Measurements from ENCODE around the gene AP5S1. TPM values are rescaled to one million over a fixed set of nuclear protein-coding genes. Genes with fewer than 3 reads are reported as not detected.

AP5S1 gene
- total and polyA plus RNA-seq, 2 of the 13 experiments (the other 11 are each of a cell fraction or from before 2014, with no cell fraction given), result 7.9 to 23.2 TPM

- TF ChIP-seq ZNF609 (CRISPR knock-in tag; IDR thresholded peaks at IDR 0.05; ENCODE audit: borderline replicate concordance), result no peak
- no peak for TF ChIP-seq WIZ (CRISPR knock-in tag; IDR thresholded peaks at IDR 0.05)
- no peak for TF ChIP-seq NCOA5 (CRISPR knock-in tag; IDR thresholded peaks at IDR 0.05)
- 0 out of 2 replicates have a peak, but pooled peaks have one; percentile 11 for TF ChIP-seq ZNF615 (CRISPR knock-in tag; IDR thresholded peaks at IDR 0.05; ENCODE audit: borderline replicate concordance)
- TF ChIP-seq FOXA1 (IDR thresholded peaks at IDR 0.05), result no peak
- TF ChIP-seq FOXA1 (CRISPR knock-in tag; IDR thresholded peaks at IDR 0.05), result no peak
- no peak for TF ChIP-seq KDM4B (CRISPR knock-in tag; IDR thresholded peaks at IDR 0.05)
- TF ChIP-seq MXD1 (CRISPR knock-in tag; IDR thresholded peaks at IDR 0.05), result no peak
- TF ChIP-seq ZNF18 (CRISPR knock-in tag; IDR thresholded peaks at IDR 0.05; ENCODE audit: insufficient replicate concordance), result no peak
- TF ChIP-seq GRHL1 (CRISPR knock-in tag; conservative IDR thresholded peaks at IDR 0.05), result no peak
- TF ChIP-seq ZSCAN21 (CRISPR knock-in tag; IDR thresholded peaks at IDR 0.05; ENCODE audit: borderline replicate concordance), result no peak
- TF ChIP-seq ZNF510 (CRISPR knock-in tag; IDR thresholded peaks at IDR 0.05; ENCODE audit: low read depth), result no peak
- TF ChIP-seq ZNF766 (CRISPR knock-in tag; IDR thresholded peaks at IDR 0.05; ENCODE audit: borderline replicate concordance), result no peak
- TF ChIP-seq ZNF558 (CRISPR knock-in tag; IDR thresholded peaks at IDR 0.05; ENCODE audit: borderline replicate concordance), result peak; percentile 15; the same call in 1 of the 2 replicates
- no peak; the same call in 1 of the 2 replicates for TF ChIP-seq PAF1 (CRISPR knock-in tag; IDR thresholded peaks at IDR 0.05)
- TF ChIP-seq ZBTB21 (CRISPR knock-in tag; IDR thresholded peaks at IDR 0.05), result no peak
- peak; percentile 28 for TF ChIP-seq TEAD3 (CRISPR knock-in tag; optimal IDR thresholded peaks at IDR 0.05; ENCODE audit: borderline replicate concordance)
- no peak for TF ChIP-seq MYPOP (CRISPR knock-in tag; IDR thresholded peaks at IDR 0.05)
- TF ChIP-seq BRD4 (CRISPR knock-in tag; IDR thresholded peaks at IDR 0.05), result no peak
- 0 out of 2 replicates have a peak, but pooled peaks have one; percentile 42 for TF ChIP-seq SIN3A (IDR thresholded peaks at IDR 0.05; ENCODE audit: borderline replicate concordance, low read depth, low read length)
- TF ChIP-seq ZMYM3 (CRISPR knock-in tag; IDR thresholded peaks at IDR 0.05), result peak; percentile 81; the same call in 1 of the 2 replicates
- TF ChIP-seq ZNF772 (CRISPR knock-in tag; IDR thresholded peaks at IDR 0.05), result no peak
These were observed 27.1 kb downstream of the AP5S1 start (continued) for GRCh38 chr20:3847429-3847940.

Data from HepG2 (cell line).